B cell (primary cell): ENCODE results near the gene CABCOCO1. TPM values are rescaled to one million over a fixed set of nuclear protein-coding genes. Genes with fewer than 3 reads are reported as not detected.
"Not testable (repeated sequence)": the region's sequence is repeated elsewhere in the genome, so short reads cannot be mapped to it uniquely, and the experiment has no call there.

Experiments
- ATAC-seq: fragments of 200-7000 bp; cut with Tn5 transposase; one replicate; pipeline ENCODE4 v1.10.0; 2021; ENCODE audit warnings: low read depth, mild to moderate bottlenecking, moderate number of reproducible peaks, moderate library complexity
- CTCF ChIA-PET: fragments of 350-600 bp; sonication (Branson Sonifier 250); formaldehyde crosslinking; loops from one replicate; lab custom pipeline; 2021; ENCODE audit warnings: antibody characterized with exemption, inconsistent platforms; lab: Charles Lee
- POLR2A ChIA-PET: fragments of 350-600 bp; sonication (Branson Sonifier 250); formaldehyde crosslinking; loops from one replicate; lab custom pipeline; 2021; ENCODE audit warnings: antibody characterized with exemption; lab: Charles Lee
- DNase-seq: peaks from one replicate; pipeline ENCODE4 v3.0.0; 2013
- H2AFZ ChIP-seq: 2 replicates; pipeline ENCODE4 v1.6.1; 2012; ENCODE audit warnings: mild to moderate bottlenecking, low read depth, low read length; ENCODE audit not compliant: insufficient read depth, poor library complexity, severe bottlenecking
- H3K27ac ChIP-seq, 2 donors: 1 replicate in 1 of 2; 2 replicates in 1 of 2; pipeline ENCODE4 v1.5.1; 2012 to 2013; ENCODE audit warnings: low read length in 2 of 2, mild to moderate bottlenecking in 2 of 2, moderate library complexity in 1 of 2
- H3K27me3 ChIP-seq, 4 experiments: fragments of 200-600 bp in 1 of 4; sonication (generic) in 1 of 4; replicated peaks in 1 of 4; 1 replicate in 2 of 4; 2 replicates in 2 of 4; pipeline versions ENCODE4 v1.6.1 to v1.7.0; 2013 to 2016; ENCODE audit warnings: low read length in 3 of 4, mild to moderate bottlenecking in 2 of 4, mixed read lengths in 1 of 4, moderate library complexity in 1 of 4; ENCODE audit not compliant: insufficient read depth in 4 of 4, control insufficient read depth in 3 of 4; ENCODE audit errors: control extremely low read depth in 1 of 4
- H3K36me3 ChIP-seq, 2 experiments: replicated peaks in 1 of 2; 1 replicate in 1 of 2; 2 replicates in 1 of 2; pipeline versions ENCODE4 v1.6.1 to v1.7.1; 2013; ENCODE audit warnings: low read length in 1 of 2; ENCODE audit not compliant: insufficient read depth in 2 of 2, control insufficient read depth in 1 of 2; ENCODE audit errors: control extremely low read depth in 1 of 2, extremely low read depth in 1 of 2
- H3K4me1 ChIP-seq, 2 donors: fragments of 200-600 bp in 1 of 2; sonication (generic) in 1 of 2; 1 replicate in 1 of 2; 2 replicates in 1 of 2; pipeline versions ENCODE4 v1.5.1 to v1.6.1; 2013 to 2017; ENCODE audit warnings: low read length in 2 of 2; ENCODE audit not compliant: control insufficient read depth in 2 of 2, insufficient read depth in 2 of 2
- H3K4me2 ChIP-seq: replicated peaks from 2 replicates; pipeline ENCODE3; 2012; ENCODE audit warnings: mild to moderate bottlenecking, low read depth, low read length; ENCODE audit not compliant: poor library complexity, severe bottlenecking
- H3K4me3 ChIP-seq, 5 experiments: fragments of 200-600 bp in 1 of 5; sonication (generic) in 1 of 5; 1 replicate in 3 of 5; 2 replicates in 2 of 5; pipeline versions ENCODE4 v1.5.1 to v1.7.0; 2011 to 2016; ENCODE audit warnings: low read length in 4 of 5, mild to moderate bottlenecking in 4 of 5, low read depth in 2 of 5, control low read depth in 1 of 5, moderate library complexity in 1 of 5; ENCODE audit not compliant: insufficient read depth in 1 of 5; ENCODE audit errors: control extremely low read depth in 1 of 5, extremely low read depth in 1 of 5
- H3K79me2 ChIP-seq: fragments of 200-600 bp; sonication (generic); one replicate; pipeline ENCODE4 v1.6.0; 2016; ENCODE audit warnings: low read length; ENCODE audit not compliant: control insufficient read depth, insufficient read depth
- H3K9ac ChIP-seq: fragments of 200-600 bp; sonication (generic); 2 replicates; pipeline ENCODE4 v1.6.1; 2017; ENCODE audit warnings: mild to moderate bottlenecking, low read length, moderate library complexity
- H3K9me3 ChIP-seq, 3 donors: one replicate each; pipeline versions ENCODE4 v1.6.1 to v1.7.1; 2013; ENCODE audit warnings: low read length in 2 of 3; ENCODE audit not compliant: control insufficient read depth in 2 of 3, insufficient read depth in 1 of 3; ENCODE audit errors: control extremely low read depth in 1 of 3
- H4K20me1 ChIP-seq: 2 replicates; pipeline ENCODE4 v1.6.0; 2012; ENCODE audit warnings: mild to moderate bottlenecking, low read length; ENCODE audit not compliant: insufficient read depth, control insufficient read depth, poor library complexity, severe bottlenecking
- H3K27ac Mint-ChIP-seq: one replicate; pipeline ENCODE4 v1.8.0; 2021; ENCODE audit warnings: mixed read lengths
- H3K27me3 Mint-ChIP-seq: one replicate; pipeline ENCODE4 v1.8.0; 2021; ENCODE audit warnings: mixed read lengths
- H3K4me1 Mint-ChIP-seq: one replicate; pipeline ENCODE4 v1.8.0; 2021; ENCODE audit warnings: mixed read lengths
- H3K4me3 Mint-ChIP-seq: one replicate; pipeline ENCODE4 v1.8.0; 2021; ENCODE audit warnings: mixed read lengths
- H3K9me3 Mint-ChIP-seq: one replicate; pipeline ENCODE4 v1.8.0; 2022; ENCODE audit warnings: mixed read lengths; ENCODE audit not compliant: insufficient read depth
- EZH2 ChIP-seq: IDR thresholded peaks from 2 replicates; pipeline ENCODE4 v1.6.1; 2012; ENCODE audit warnings: borderline replicate concordance, low read depth, mild to moderate bottlenecking, moderate library complexity, low read length; ENCODE audit not compliant: insufficient read depth, poor library complexity, severe bottlenecking
- WGBS: methylation state at CpG from one replicate; pipeline ENCODE4 v1.1.5; 2013; ENCODE audit warnings: missing lambda C conversion rate; ENCODE audit not compliant: insufficient coverage; 5-methylcytosine and 5-hydroxymethylcytosine counted together
- intact Hi-C: fragments of 100-400 bp; cut with micrococcal nuclease; formaldehyde crosslinking; loops from one replicate; pipeline ENCODE4 v1.10.0; 2022
- polyA plus RNA-seq: library from polyadenylated mRNA; depleted of rRNA; stranded (reverse); fragments of >200 nt; gene quantifications from 2 replicates; pipeline ENCODE4 v1.2.3, GENCODE V29; 2012
- total RNA-seq, 2 donors: library from RNA; stranded (reverse); fragments of 120-200 nt in 1 of 2; gene quantifications; 1 replicate in 1 of 2; 2 replicates in 1 of 2; pipeline versions ENCODE4 v1.2.3 to v1.2.4, GENCODE V29; 2013 to 2022
- TF ChIP-seq, protein P1 (sequence below): fragments of 200-600 bp; IDR thresholded peaks from one replicate; pipeline ENCODE4 v1.8.0; 2022; ENCODE audit warnings: antibody characterized with exemption, mild to moderate bottlenecking

The CABCOCO1 gene
- total and polyA plus RNA-seq, 2 donors (not counting 1 experiment from before 2014, with no cell fraction given) = not detected

- H2AFZ ChIP-seq = no peak overlapping the region
- Mint-ChIP-seq H3K27ac (no peak overlapping the region), H3K4me1 (no peaks in the 10 kb centered on the region), H3K4me3 (no peak overlapping the region), H3K27me3 (peaks cover 8% of the 10 kb centered on the region), H3K9me3 (no peaks in the 10 kb centered on the region)
- H3K9me3 ChIP-seq = no peaks in the 10 kb centered on the region
- H3K9ac ChIP-seq = no peak overlapping the region
- no peaks in the 10 kb centered on the region for H3K4me1 ChIP-seq
- peaks cover 0 to 2% (median 0%) of the 10 kb centered on the region in 4 experiments for H3K27me3 ChIP-seq
- no peak for TF ChIP-seq EZH2
- TF ChIP-seq, protein P1, sequence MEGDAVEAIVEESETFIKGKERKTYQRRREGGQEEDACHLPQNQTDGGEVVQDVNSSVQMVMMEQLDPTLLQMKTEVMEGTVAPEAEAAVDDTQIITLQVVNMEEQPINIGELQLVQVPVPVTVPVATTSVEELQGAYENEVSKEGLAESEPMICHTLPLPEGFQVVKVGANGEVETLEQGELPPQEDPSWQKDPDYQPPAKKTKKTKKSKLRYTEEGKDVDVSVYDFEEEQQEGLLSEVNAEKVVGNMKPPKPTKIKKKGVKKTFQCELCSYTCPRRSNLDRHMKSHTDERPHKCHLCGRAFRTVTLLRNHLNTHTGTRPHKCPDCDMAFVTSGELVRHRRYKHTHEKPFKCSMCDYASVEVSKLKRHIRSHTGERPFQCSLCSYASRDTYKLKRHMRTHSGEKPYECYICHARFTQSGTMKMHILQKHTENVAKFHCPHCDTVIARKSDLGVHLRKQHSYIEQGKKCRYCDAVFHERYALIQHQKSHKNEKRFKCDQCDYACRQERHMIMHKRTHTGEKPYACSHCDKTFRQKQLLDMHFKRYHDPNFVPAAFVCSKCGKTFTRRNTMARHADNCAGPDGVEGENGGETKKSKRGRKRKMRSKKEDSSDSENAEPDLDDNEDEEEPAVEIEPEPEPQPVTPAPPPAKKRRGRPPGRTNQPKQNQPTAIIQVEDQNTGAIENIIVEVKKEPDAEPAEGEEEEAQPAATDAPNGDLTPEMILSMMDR = no peak
- H3K79me2 ChIP-seq = no peaks in the 10 kb centered on the region
- H3K36me3 ChIP-seq = no peaks in the 10 kb centered on the region
- CTCF ChIA-PET = interaction anchor here (1.5 kb wide), 1 partner anchor 48 kb away, joined by 5 read pairs; no protein-coding TSS in a partner anchor
- no peak overlapping the region for H3K4me2 ChIP-seq
- POLR2A ChIA-PET = no interaction called here
- H3K4me3 ChIP-seq = no peak overlapping the region
- WGBS = 90% methylated on average over 2 of the region's 3 CpGs
- ATAC-seq (no peak), DNase-seq (no peak)
- H3K27ac ChIP-seq = no peak overlapping the region
- intact Hi-C loops = no loop called here
- no peaks in the 10 kb centered on the region for H4K20me1 ChIP-seq
These were observed 22.3 kb downstream of the CABCOCO1 start for GRCh38 chr10:61684894-61685507.

DNA sequence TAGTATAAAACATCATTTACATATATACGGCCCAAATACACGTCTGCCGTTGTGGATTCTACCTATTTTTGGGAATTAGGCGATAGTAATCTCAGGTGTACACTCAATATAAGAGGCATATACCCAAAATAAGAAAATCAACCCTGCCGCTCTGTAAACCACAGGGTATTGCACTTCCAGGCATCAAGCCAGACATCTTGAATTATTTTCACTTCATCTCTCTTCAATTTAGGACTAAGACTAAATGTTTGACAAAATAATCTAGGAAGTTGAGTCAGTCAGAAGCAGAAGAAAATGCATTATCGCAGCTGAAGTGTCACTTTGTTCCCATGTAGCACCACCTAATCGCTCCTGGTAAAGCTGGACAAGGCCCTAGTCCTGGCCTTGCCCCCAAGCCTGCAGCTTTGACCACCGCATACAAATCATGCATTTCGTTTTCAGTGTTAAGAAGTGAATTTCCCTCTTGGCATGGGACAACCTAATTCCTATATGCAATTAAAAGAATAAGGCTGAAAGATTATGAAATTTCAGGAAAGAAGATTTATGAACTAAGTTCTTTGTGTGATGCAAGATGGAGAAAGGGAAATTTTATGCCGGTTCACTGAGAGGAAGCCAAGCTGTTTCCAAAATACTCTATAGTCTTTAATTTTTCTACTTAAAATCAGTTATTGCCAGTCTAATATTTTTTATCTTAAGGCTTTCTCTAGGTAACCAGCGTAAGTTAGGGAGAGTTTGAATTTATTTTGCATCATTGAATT lies 26.0 kb downstream of the CABCOCO1 start:
- H3K4me3 ChIP-seq = no peak overlapping the region
- no peaks in the 10 kb centered on the region for H3K4me1 ChIP-seq
- ATAC-seq (no peak), DNase-seq (no peak)
- no peak overlapping the region for H3K4me3 Mint-ChIP-seq
- ChIA-PET CTCF (no interaction called here), POLR2A (no interaction called here)
- H3K4me2 ChIP-seq = no peak overlapping the region
- H3K79me2 ChIP-seq = no peaks in the 10 kb centered on the region
- H3K9me3 ChIP-seq = peaks cover 0 to 1% (median 0%) of the 10 kb centered on the region in 3 donors
- TF ChIP-seq EZH2 = no peak
- peaks cover 16% of the 10 kb centered on the region for H3K27me3 Mint-ChIP-seq
- H3K9ac ChIP-seq = no peak overlapping the region
- no peak overlapping the region for H3K27ac Mint-ChIP-seq
- no peak overlapping the region for H3K27ac ChIP-seq
- H4K20me1 ChIP-seq = no peaks in the 10 kb centered on the region
- H3K9me3 Mint-ChIP-seq = no peaks in the 10 kb centered on the region
- 97% methylated on average over 4 of the region's 11 CpGs for WGBS
- H3K27me3 ChIP-seq = peaks cover 0 to 3% (median 0%) of the 10 kb centered on the region in 4 experiments
- intact Hi-C loops = no loop called here
- H3K36me3 ChIP-seq = no peaks in the 10 kb centered on the region
- H3K4me1 Mint-ChIP-seq = no peaks in the 10 kb centered on the region
- H2AFZ ChIP-seq = no peak overlapping the region

GRCh38 chr10:61691667-61692066 lies 28.9 kb downstream of the CABCOCO1 start:
- DNase-seq, H3K27ac Mint-ChIP-seq, H4K20me1 ChIP-seq, POLR2A ChIA-PET, H2AFZ ChIP-seq, H3K4me1 ChIP-seq, H3K4me3 Mint-ChIP-seq, intact Hi-C loops, H3K79me2 ChIP-seq, ATAC-seq, H3K9me3 ChIP-seq, H3K4me3 ChIP-seq, H3K4me1 Mint-ChIP-seq, H3K9ac ChIP-seq, H3K4me2 ChIP-seq, CTCF ChIA-PET, H3K36me3 ChIP-seq, H3K9me3 Mint-ChIP-seq, H3K27me3 ChIP-seq, H3K27ac ChIP-seq: not testable (repeated sequence)
- H3K27me3 Mint-ChIP-seq = peaks cover 20% of the 10 kb centered on the region
- no CpG with 5 or more reads among the region's 2 CpGs for whole genome bisulfite sequencing
